OCI-LY1 (cell line): ENCODE data around the gene KCNC2.

Experiments used
- H2AFZ ChIP-seq: fragments of 200-600 bp; sonication (generic), shearing (Covaris generic); 2 replicates; pipeline ENCODE4 v1.6.0; 2014; ENCODE audit warnings: antibody characterized with exemption, mild to moderate bottlenecking, low read length
- H3F3A ChIP-seq: fragments of 200-600 bp; sonication (generic), shearing (Covaris generic); 2 replicates; pipeline ENCODE4 v1.6.0; 2014; ENCODE audit warnings: mild to moderate bottlenecking, antibody characterized with exemption, low read length, moderate library complexity; ENCODE audit not compliant: insufficient read depth
- H3K27ac ChIP-seq: fragments of 200-600 bp; sonication (generic); 2 replicates; pipeline ENCODE4 v1.5.1; 2014; ENCODE audit warnings: low read length, mixed run types, mild to moderate bottlenecking, low read depth; ENCODE audit not compliant: poor library complexity, severe bottlenecking
- H3K27me3 ChIP-seq: fragments of 200-600 bp; sonication (generic); 2 replicates; pipeline ENCODE4 v1.6.0; 2014; ENCODE audit warnings: antibody characterized with exemption, mild to moderate bottlenecking, low read length, moderate library complexity; ENCODE audit not compliant: insufficient read depth
- H3K36me3 ChIP-seq: fragments of 200-600 bp; sonication (generic); 2 replicates; pipeline ENCODE4 v1.6.1; 2014; ENCODE audit warnings: mild to moderate bottlenecking, antibody characterized with exemption, low read length, moderate library complexity, mixed read lengths; ENCODE audit not compliant: insufficient read depth
- H3K4me1 ChIP-seq: fragments of 200-600 bp; sonication (generic); 2 replicates; pipeline ENCODE4 v1.5.1; 2014; ENCODE audit warnings: mild to moderate bottlenecking, low read length, moderate library complexity; ENCODE audit not compliant: insufficient read depth, severe bottlenecking
- H3K4me2 ChIP-seq: fragments of 200-600 bp; sonication (generic), shearing (Covaris generic); 2 replicates; pipeline ENCODE4 v1.6.1; 2014; ENCODE audit warnings: low read length
- H3K4me3 ChIP-seq: fragments of 200-600 bp; sonication (generic); 2 replicates; pipeline ENCODE4 v1.5.1; 2014; ENCODE audit warnings: low read length, low read depth, mild to moderate bottlenecking, mixed read lengths; ENCODE audit not compliant: poor library complexity, severe bottlenecking
- H3K79me2 ChIP-seq: fragments of 200-600 bp; shearing (Covaris generic); 2 replicates; pipeline ENCODE4 v1.6.1; 2016; ENCODE audit warnings: mixed run types, low read length, mixed read lengths; ENCODE audit not compliant: insufficient read depth
- H3K9ac ChIP-seq: fragments of 200-600 bp; sonication (generic), shearing (Covaris generic); 2 replicates; pipeline ENCODE4 v1.6.1; 2014; ENCODE audit warnings: mild to moderate bottlenecking, low read length, mixed read lengths
- H3K9me2 ChIP-seq: fragments of 200-600 bp; sonication (generic), shearing (Covaris generic); 2 replicates; pipeline ENCODE4 v1.6.1; 2014; ENCODE audit warnings: low read depth, mild to moderate bottlenecking, low read length, mixed read lengths
- H3K9me3 ChIP-seq: fragments of 200-600 bp; shearing (Covaris generic); 2 replicates; pipeline ENCODE4 v1.6.1; 2014; ENCODE audit warnings: low read length, mixed read lengths
- H4K20me1 ChIP-seq: fragments of 200-600 bp; sonication (generic), shearing (Covaris generic); 2 replicates; pipeline ENCODE4 v1.6.0; 2016; ENCODE audit warnings: mild to moderate bottlenecking, low read length; ENCODE audit not compliant: insufficient read depth
- CTCF ChIP-seq: fragments of 200-600 bp; sonication (generic), shearing (Covaris generic); IDR thresholded peaks from 2 replicates; pipeline ENCODE4 v1.5.1; 2017; ENCODE audit warnings: mild to moderate bottlenecking, antibody characterized with exemption, low read length, moderate library complexity, mixed read lengths
- EZH2 ChIP-seq: fragments of 200-600 bp; sonication (generic), shearing (Covaris generic); IDR thresholded peaks from 2 replicates; pipeline ENCODE4 v1.8.0; 2017; ENCODE audit warnings: borderline replicate concordance, mixed run types, mild to moderate bottlenecking, antibody characterized with exemption, low read length, moderate library complexity, mixed read lengths

KCNC2 gene

GRCh38 chr12:75121036-75121705 lies 88.5 kb downstream of the KCNC2 start:
- H3K4me2 ChIP-seq: no peak overlapping the region
- no peaks in the 10 kb centered on the region for H3K4me1 ChIP-seq
- H4K20me1 ChIP-seq: no peaks in the 10 kb centered on the region
- no peaks in the 10 kb centered on the region for H3K36me3 ChIP-seq
- no peak overlapping the region for H3K4me3 ChIP-seq
- H3F3A ChIP-seq: no peaks in the 10 kb centered on the region
- H3K9me3 ChIP-seq: no peaks in the 10 kb centered on the region
- no peaks in the 10 kb centered on the region for H3K9me2 ChIP-seq
- no peaks in the 10 kb centered on the region for H3K79me2 ChIP-seq
- no peaks in the 10 kb centered on the region for H3K27me3 ChIP-seq
- no peak overlapping the region for H2AFZ ChIP-seq
- TF ChIP-seq CTCF (no peak), EZH2 (no peak)
- no peak overlapping the region for H3K27ac ChIP-seq
- H3K9ac ChIP-seq: no peak overlapping the region

- Histone ChIP-seq H3F3A (no peaks in the 10 kb centered on the region), H3K9ac (no peak overlapping the region), H3K36me3 (no peaks in the 10 kb centered on the region), H3K4me3 (no peak overlapping the region), H2AFZ (no peak overlapping the region), H3K4me1 (no peaks in the 10 kb centered on the region), H3K79me2 (no peaks in the 10 kb centered on the region), H3K9me2 (no peaks in the 10 kb centered on the region), H3K9me3 (no peaks in the 10 kb centered on the region), H3K27me3 (no peaks in the 10 kb centered on the region), H3K27ac (no peak overlapping the region), H3K4me2 (no peak overlapping the region), H4K20me1 (no peaks in the 10 kb centered on the region)
- TF ChIP-seq EZH2 (no peak), CTCF (no peak)
Measured at GRCh38 chr12:75120311-75120711, 89.3 kb downstream of the KCNC2 start.

- Histone ChIP-seq H3K9me2 (no peaks in the 10 kb centered on the region), H3F3A (no peaks in the 10 kb centered on the region), H2AFZ (no peak overlapping the region), H3K36me3 (no peaks in the 10 kb centered on the region), H3K79me2 (no peaks in the 10 kb centered on the region), H3K9ac (no peak overlapping the region), H3K4me2 (no peak overlapping the region), H3K27ac (no peak overlapping the region), H4K20me1 (no peaks in the 10 kb centered on the region), H3K4me3 (no peak overlapping the region), H3K27me3 (no peaks in the 10 kb centered on the region), H3K4me1 (no peaks in the 10 kb centered on the region), H3K9me3 (no peaks in the 10 kb centered on the region)
- TF ChIP-seq EZH2 (no peak), CTCF (no peak)
Measured at GRCh38 chr12:75116646-75117198, 92.9 kb downstream of the KCNC2 start.
